ENCODE measurements around the gene PRR19. TPM values are rescaled to one million over a fixed set of nuclear protein-coding genes. Genes with fewer than 3 reads are reported as not detected.

PRR19 gene
- total RNA-seq, 1 experiment from 2014 or later, result 0.93 TPM

DNA sequence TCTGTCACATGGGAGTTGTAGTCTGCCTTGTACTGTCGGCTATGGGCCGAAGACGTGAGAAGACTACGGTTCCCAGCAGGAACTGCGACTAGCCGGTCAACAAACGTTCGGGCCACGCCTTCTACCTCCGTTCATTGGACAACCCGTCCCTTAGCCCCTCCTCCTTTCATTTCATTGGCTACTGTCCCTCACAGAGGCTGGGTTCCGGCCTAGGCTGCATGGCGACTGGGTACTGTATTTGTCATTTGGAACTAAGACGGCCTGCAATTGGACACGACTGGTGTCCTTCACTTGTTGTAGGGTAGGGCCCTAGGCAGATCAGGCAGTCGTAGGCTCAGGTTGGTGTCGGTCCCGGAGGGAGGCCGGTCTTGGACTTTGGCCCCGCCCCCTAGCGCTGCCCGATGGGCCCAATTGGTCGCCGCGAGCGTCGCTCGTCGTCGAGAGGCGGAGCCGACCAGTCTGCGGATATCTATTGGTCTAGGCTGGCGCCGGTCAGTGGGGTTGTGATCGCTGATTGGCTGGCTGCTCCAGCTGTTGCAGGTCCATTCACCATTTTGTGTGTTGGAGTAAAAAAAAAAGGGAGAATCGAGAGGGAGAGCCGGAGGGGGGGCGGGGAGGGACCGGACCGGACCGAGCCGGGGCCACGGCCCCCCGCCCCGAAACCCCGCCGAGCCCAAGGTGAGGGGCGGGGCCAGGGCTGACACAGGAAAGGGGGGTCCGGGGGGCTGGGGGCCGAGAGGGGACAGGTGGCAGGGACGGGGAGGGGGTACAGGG lies 33.0 kb upstream of the PRR19 start, which contains the start of gene CIC (continued):
- TF ChIP-seq, protein P1, sequence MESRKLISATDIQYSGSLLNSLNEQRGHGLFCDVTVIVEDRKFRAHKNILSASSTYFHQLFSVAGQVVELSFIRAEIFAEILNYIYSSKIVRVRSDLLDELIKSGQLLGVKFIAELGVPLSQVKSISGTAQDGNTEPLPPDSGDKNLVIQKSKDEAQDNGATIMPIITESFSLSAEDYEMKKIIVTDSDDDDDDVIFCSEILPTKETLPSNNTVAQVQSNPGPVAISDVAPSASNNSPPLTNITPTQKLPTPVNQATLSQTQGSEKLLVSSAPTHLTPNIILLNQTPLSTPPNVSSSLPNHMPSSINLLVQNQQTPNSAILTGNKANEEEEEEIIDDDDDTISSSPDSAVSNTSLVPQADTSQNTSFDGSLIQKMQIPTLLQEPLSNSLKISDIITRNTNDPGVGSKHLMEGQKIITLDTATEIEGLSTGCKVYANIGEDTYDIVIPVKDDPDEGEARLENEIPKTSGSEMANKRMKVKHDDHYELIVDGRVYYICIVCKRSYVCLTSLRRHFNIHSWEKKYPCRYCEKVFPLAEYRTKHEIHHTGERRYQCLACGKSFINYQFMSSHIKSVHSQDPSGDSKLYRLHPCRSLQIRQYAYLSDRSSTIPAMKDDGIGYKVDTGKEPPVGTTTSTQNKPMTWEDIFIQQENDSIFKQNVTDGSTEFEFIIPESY (IDR thresholded peaks at IDR 0.05; ENCODE audit: extremely low read depth, insufficient replicate concordance, low read length), result no peak
- TF ChIP-seq, protein P2, sequence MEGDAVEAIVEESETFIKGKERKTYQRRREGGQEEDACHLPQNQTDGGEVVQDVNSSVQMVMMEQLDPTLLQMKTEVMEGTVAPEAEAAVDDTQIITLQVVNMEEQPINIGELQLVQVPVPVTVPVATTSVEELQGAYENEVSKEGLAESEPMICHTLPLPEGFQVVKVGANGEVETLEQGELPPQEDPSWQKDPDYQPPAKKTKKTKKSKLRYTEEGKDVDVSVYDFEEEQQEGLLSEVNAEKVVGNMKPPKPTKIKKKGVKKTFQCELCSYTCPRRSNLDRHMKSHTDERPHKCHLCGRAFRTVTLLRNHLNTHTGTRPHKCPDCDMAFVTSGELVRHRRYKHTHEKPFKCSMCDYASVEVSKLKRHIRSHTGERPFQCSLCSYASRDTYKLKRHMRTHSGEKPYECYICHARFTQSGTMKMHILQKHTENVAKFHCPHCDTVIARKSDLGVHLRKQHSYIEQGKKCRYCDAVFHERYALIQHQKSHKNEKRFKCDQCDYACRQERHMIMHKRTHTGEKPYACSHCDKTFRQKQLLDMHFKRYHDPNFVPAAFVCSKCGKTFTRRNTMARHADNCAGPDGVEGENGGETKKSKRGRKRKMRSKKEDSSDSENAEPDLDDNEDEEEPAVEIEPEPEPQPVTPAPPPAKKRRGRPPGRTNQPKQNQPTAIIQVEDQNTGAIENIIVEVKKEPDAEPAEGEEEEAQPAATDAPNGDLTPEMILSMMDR (IDR thresholded peaks at IDR 0.05 in 2 of 3, conservative IDR thresholded peaks at IDR 0.05 in 1 of 3; ENCODE audit: borderline replicate concordance in 1 of 3, insufficient read depth in 1 of 3, low read depth in 2 of 3, low read length in 2 of 3), result no peak
- TF ChIP-seq EGR1 (IDR thresholded peaks at IDR 0.05; ENCODE audit: low read depth) (no peak), FOSL1 (IDR thresholded peaks at IDR 0.05; ENCODE audit: low read depth) (no peak), POLR2AphosphoS5 (IDR thresholded peaks at IDR 0.05; ENCODE audit: low read depth, low read length) (no peak), CBX3 (IDR thresholded peaks at IDR 0.05; ENCODE audit: low read depth) (no peak), RAD21 (IDR thresholded peaks at IDR 0.05; ENCODE audit: low read depth) (no peak), SRF (IDR thresholded peaks at IDR 0.05; ENCODE audit: low read depth) (no peak), ZNF274 (IDR thresholded peaks at IDR 0.05; ENCODE audit: low read depth, low read length) (no peak), SIN3A (IDR thresholded peaks at IDR 0.05; ENCODE audit: low read depth) (no peak), POLR2A (IDR thresholded peaks at IDR 0.05; ENCODE audit: borderline replicate concordance, extremely low read depth, insufficient read depth, insufficient read length) (no peak)
- TF ChIP-seq, protein P3, sequence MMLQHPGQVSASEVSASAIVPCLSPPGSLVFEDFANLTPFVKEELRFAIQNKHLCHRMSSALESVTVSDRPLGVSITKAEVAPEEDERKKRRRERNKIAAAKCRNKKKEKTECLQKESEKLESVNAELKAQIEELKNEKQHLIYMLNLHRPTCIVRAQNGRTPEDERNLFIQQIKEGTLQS (IDR thresholded peaks at IDR 0.05), result no peak
- TF ChIP-seq, protein P4, sequence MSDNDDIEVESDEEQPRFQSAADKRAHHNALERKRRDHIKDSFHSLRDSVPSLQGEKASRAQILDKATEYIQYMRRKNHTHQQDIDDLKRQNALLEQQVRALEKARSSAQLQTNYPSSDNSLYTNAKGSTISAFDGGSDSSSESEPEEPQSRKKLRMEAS (IDR thresholded peaks at IDR 0.05), result no peak

Measured in HCT116 (cell line).